IMR-90 (cell line): ENCODE results near the gene INTS11.
"Not testable (repeated sequence)": the region's sequence is repeated elsewhere in the genome, so short reads cannot be mapped to it uniquely, and the experiment has no call there.

ENCODE experiments used
- BHLHE40 ChIP-seq: fragments of 150-350 bp; IDR thresholded peaks from 2 replicates; pipeline ENCODE4 v1.6.1; 2016; ENCODE audit warnings: mild to moderate bottlenecking, low read depth, low read length
- CEBPB ChIP-seq: IDR thresholded peaks from 2 replicates; pipeline ENCODE4 v1.6.1; 2012; ENCODE audit warnings: low read depth, low read length, improper control_type of control experiment
- CTCF ChIP-seq: conservative IDR thresholded peaks from 2 replicates; pipeline ENCODE4 v1.5.1; 2012; ENCODE audit warnings: mild to moderate bottlenecking, low read depth, low read length, improper control_type of control experiment
- MAFK ChIP-seq: IDR thresholded peaks from 2 replicates; pipeline ENCODE4 v1.6.1; 2012; ENCODE audit warnings: low read depth, low read length, improper control_type of control experiment
- POLR2A ChIP-seq: IDR thresholded peaks from 2 replicates; pipeline ENCODE4 v1.6.1; 2012; ENCODE audit warnings: mild to moderate bottlenecking, low read depth, low read length
- RAD21 ChIP-seq: IDR thresholded peaks from 2 replicates; pipeline ENCODE4 v1.6.1; 2012; ENCODE audit warnings: low read length, improper control_type of control experiment
- RCOR1 ChIP-seq: IDR thresholded peaks from 2 replicates; pipeline ENCODE4 v1.6.1; 2012; ENCODE audit warnings: mild to moderate bottlenecking, low read length, improper control_type of control experiment; ENCODE audit not compliant: insufficient replicate concordance
- RFX5 ChIP-seq: IDR thresholded peaks from 2 replicates; pipeline ENCODE4 v1.8.0; 2012; ENCODE audit warnings: low read depth, mild to moderate bottlenecking, low read length, moderate library complexity
- SMC3 ChIP-seq: fragments of 150-350 bp; IDR thresholded peaks from 2 replicates; pipeline ENCODE4 v1.6.1; 2016; ENCODE audit warnings: low read depth, mild to moderate bottlenecking, antibody characterized with exemption, low read length, moderate library complexity
- TF ChIP-seq, protein P1 (sequence below): fragments of 150-350 bp; IDR thresholded peaks from 2 replicates; pipeline ENCODE4 v1.6.1; 2016; ENCODE audit warnings: low read depth, mild to moderate bottlenecking, low read length, moderate library complexity, borderline replicate concordance
- TF ChIP-seq, protein P2 (sequence below): fragments of 150-350 bp; IDR thresholded peaks from 2 replicates; pipeline ENCODE4 v1.6.1; 2017; ENCODE audit warnings: mild to moderate bottlenecking, antibody characterized with exemption, low read length, low read depth

GRCh38 chr1:1370094-1370493, 45.6 kb upstream of the INTS11 start:
- not testable (repeated sequence) for TF ChIP-seq RFX5, CTCF, POLR2A, SMC3, BHLHE40, RAD21, MAFK, CEBPB, RCOR1
- TF ChIP-seq, protein P1, sequence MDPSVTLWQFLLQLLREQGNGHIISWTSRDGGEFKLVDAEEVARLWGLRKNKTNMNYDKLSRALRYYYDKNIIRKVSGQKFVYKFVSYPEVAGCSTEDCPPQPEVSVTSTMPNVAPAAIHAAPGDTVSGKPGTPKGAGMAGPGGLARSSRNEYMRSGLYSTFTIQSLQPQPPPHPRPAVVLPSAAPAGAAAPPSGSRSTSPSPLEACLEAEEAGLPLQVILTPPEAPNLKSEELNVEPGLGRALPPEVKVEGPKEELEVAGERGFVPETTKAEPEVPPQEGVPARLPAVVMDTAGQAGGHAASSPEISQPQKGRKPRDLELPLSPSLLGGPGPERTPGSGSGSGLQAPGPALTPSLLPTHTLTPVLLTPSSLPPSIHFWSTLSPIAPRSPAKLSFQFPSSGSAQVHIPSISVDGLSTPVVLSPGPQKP: not testable (repeated sequence)
- TF ChIP-seq, protein P2, sequence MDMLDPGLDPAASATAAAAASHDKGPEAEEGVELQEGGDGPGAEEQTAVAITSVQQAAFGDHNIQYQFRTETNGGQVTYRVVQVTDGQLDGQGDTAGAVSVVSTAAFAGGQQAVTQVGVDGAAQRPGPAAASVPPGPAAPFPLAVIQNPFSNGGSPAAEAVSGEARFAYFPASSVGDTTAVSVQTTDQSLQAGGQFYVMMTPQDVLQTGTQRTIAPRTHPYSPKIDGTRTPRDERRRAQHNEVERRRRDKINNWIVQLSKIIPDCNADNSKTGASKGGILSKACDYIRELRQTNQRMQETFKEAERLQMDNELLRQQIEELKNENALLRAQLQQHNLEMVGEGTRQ: not testable (repeated sequence)
